GM18511 (cell line): Measurements from ENCODE around the gene PTPRN2.

Experiments used
- ATAC-seq: cut with Tn5 transposase; IDR thresholded peaks from one replicate; pipeline ENCODE4 v1.9.1; 2021; ENCODE audit warnings: mild to moderate bottlenecking, moderate library complexity; ENCODE audit not compliant: unreplicated experiment

Gene PTPRN2

GRCh38 chr7:157585113-157585861 lies 1002.3 kb downstream of the PTPRN2 start:
- no peak for ATAC-seq

DNA sequence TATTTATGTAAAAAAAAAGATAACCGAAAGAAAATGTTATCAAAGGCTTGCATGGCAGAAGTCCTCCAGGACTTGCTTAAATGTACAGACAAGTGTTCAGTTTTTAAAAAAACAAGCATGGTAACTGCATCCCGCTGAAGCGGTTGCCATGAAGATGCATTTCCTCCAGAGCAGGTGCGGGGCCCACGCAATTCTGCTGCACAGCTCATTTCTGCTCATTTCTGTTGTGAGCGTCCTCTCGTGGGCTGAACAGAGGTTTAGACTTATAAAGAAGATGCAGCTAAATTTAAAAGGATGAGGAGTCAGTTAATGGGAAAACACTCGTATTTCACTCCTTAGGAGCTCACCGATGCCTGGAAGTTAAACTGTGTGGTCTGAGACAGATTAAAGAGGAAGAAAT lies 1003.2 kb downstream of the PTPRN2 start:
- no peak for ATAC-seq

- ATAC-seq, result no peak
Observed at GRCh38 chr7:157581740-157582139, 1005.9 kb downstream of the PTPRN2 start.

- ATAC-seq, result no peak
Observed at GRCh38 chr7:157580324-157580723, 1007.3 kb downstream of the PTPRN2 start.

DNA sequence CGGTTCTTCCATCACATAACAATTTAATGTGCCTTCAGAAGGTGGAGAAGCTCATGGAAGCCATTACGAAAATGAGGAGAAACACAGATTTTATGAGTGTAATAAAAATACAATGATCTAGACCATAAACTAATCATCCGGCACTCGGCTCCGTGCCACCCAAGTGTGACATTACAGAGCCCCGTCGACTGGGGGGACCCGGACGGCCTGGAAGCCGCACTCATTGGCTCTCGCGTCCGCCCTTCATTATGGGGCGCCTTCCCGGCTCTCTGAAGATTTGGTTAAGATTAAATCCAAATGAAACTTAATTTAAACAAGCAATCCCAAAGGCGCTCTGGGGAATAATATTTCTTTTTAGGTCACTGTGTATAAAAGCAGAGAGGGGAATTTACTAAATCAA lies 1008.2 kb downstream of the PTPRN2 start:
- no peak for ATAC-seq

DNA sequence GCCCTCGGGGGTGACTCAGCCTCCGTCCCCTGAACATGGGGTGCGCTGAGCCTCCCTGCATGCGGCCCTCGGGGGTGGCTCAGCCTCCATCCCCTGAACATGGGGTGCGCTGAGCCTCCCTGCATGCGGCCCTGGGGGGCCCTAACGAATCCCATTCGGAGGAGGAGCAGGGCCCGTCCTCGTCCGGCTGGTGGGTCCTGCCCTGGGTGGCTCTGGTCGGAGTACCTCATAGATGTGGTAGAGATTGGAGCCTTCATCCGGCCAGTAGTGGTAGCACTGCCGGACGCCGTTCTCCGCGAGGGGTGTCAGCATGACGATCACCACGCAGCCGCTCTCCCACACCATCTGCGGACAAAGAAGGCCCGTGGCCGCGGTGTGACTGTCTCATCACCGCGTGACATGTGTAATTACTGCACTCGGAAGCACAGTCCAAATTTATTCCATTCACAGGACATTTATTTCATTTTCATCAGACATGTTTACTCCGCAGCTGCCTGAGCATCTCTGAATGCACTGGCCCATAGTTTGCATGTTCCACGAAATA lies 1009.8 kb downstream of the PTPRN2 start:
- ATAC-seq, result no peak

- no peak for ATAC-seq
Observed at GRCh38 chr7:157577061-157577460, 1010.6 kb downstream of the PTPRN2 start.

- ATAC-seq, result no peak
Observed at GRCh38 chr7:157576415-157576814, 1011.2 kb downstream of the PTPRN2 start.

GRCh38 chr7:157575777-157576176 lies 1011.8 kb downstream of the PTPRN2 start:
- no peak for ATAC-seq

DNA sequence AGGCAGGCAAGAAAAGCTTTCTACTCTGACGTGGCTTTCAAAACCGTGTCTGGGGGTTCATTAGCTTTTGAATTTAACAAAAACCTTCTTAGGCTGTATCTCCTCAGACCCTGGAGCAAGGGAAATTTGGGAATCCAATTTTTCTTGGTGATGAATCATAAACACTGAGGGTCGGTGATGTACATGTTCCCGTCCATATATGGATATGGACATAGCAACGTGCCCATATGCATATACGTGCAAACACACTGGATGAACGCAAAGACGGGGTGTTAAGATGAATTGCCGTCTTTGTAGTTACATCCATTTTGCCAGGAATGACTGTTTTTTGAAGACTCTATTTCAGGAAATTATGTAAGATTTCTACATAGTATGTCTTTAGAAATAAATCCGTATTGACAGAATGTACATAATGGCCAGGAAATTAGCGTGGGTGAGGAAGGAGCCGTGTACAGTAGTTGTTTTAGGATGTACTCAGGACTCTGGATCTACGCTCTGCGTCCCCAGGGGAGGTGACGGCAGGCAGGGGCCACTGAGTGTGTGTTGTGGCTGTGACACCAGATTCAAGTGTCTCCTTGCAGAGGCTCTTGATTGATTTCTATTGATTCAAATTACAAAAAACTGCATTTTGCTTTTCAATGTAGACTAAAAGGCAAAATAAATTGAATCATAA lies 1012.6 kb downstream of the PTPRN2 start:
- no peak for ATAC-seq

DNA sequence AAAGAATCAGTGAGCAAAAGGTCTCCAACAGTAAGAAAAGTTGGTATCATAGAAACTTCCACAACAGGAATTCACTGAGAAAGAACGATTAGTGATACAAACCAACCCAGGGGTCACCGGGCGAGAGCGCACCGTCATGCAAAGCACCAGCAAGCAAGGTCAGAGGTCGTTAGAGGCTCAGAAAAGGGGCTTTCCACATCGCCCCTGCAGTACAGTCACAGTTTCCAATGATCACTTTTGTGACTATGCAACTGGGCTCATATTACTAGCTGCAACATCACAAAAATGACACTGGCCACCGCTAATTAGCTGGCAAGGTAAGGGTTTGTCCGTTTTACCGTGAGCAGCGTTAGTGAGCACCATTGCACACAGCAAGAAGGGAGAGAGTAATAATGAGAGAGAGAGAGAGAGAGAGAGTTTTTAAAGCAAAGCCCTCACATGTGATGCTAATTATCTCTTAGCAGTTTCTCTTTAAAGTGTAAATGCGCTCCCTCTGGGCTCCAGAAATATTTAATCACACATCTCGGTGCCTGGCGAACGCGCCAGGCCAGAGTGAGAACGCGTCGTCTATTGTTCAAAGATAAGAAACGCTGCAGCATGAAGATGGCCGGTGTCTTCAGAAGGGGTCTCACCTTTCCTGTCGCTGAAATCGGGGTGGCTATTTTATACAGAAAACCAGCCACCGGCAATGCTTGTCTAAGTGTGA lies 1013.4 kb downstream of the PTPRN2 start:
- no peak for ATAC-seq

- no peak for ATAC-seq
Observed at GRCh38 chr7:157573244-157573643, 1014.4 kb downstream of the PTPRN2 start.

DNA sequence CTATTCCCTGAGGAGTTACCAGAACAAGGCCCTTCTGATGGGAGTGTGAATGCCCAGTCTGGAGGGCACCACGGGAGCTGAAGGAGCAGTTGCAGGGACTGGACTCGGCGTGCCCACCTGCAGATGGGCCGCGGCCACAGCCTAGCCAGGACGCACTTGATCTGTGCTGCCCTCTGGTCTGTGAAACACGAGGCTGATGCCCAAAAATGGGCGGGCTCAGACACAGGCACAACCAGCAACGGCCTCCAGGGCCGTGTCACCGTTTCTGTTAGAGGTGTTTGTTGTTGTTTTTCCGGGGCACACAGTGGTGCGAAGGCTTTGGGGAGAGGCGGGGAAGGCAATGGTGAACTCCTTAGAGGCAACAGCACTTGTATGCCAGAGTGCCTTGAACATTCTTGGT lies 1015.0 kb downstream of the PTPRN2 start:
- ATAC-seq, result no peak

DNA sequence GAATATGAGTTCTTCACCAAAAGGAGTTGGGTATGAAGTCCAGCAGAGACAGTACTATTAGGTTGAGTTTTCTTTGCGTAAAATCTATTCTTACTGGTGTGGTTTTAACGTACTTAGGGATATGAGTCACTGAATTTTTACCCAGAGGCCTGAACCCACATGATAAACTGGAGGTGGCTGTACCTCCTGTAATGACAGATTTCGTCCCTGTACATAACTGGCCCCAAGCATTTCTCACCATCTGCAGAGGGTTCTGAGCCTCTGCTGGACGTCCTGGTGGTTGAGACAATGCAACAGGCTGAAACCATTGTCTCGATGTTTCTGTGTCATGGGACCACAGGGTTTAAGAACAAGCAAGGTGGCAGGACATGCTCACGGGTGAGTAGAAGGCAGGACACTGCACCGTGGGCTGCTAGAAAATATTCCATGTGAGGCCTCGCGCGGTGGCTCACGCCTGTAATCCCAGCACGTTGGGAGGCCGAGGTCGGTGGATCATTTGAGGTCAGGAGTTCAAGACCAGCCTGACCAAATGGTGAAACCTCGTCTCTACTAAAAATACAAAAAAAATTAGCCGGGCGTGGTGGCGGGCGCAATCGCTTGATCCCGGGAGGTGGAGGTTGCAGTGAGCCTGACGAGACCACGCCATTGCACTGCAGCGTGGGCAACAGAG lies 1017.0 kb downstream of the PTPRN2 start:
- ATAC-seq, result no peak

GRCh38 chr7:157569967-157570366 lies 1017.7 kb downstream of the PTPRN2 start:
- ATAC-seq, result no peak

- ATAC-seq, result peak; percentile 88
Observed at GRCh38 chr7:157568770-157569584, 1018.6 kb downstream of the PTPRN2 start.

DNA sequence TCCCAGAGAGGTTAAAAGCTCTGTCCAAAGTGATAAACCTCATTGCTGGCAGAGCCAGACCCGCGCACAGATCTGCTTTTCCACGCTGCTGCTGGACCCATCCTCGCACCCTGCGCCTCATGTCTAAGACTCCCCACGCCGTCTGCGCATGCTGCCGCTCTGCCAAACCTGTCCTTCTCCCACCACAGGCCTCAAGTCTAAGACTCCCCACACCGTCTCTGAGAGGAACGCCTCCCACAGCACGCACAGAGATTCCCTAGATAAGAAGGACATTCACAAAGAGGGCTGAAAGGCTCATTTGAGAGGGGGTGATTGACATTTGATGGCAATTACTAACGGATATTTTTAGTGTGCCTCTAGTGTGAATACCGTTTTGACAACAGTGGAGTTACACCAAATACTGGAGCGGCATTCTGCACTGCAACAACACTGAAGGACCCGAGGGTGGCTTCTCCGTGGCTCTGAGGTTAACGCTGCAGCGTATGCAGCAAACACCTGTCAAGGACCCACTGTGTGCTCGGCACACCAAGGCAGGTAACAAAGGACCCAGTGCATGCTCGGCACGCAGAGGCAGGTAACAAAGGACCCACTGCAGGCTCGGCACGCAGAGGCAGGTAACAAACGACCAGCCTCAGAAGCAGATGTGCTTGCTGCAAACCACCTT lies 1019.4 kb downstream of the PTPRN2 start:
- ATAC-seq, result no peak

- no peak for ATAC-seq
Observed at GRCh38 chr7:157567666-157568065, 1020.0 kb downstream of the PTPRN2 start.

DNA sequence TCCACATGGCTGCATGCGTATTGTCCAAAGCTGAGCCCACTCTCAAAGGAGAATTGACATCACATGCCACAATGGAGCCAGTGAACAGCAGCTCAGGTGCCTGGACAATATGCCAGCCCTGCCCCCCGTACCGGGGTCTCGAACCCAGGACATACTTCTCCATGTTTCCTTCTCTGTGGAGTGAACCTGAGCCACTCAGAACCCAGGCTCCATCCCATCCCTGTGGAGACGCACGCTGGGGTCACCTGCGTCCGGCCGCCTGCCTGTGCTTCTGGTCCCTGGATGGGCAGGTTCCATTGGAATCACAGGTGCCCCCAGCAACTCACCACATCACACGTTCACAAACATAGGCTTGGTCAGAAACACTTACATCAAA lies 1021.0 kb downstream of the PTPRN2 start:
- ATAC-seq, result no peak
